Left renal cortex interstitium (tissue), 4 donors: ENCODE results near the gene AFF4. TPM values are rescaled to one million over a fixed set of nuclear protein-coding genes. Genes with fewer than 3 reads are reported as not detected.
"Not testable (repeated sequence)": the region's sequence is repeated elsewhere in the genome, so short reads cannot be mapped to it uniquely, and the experiment has no call there.

Experiments
- DNase-seq, 4 donors: peaks; one replicate each; pipeline ENCODE4 v3.0.0-alpha.2; 2013; ENCODE audit warnings: low read depth in 4 of 4, low spot score in 2 of 4, missing footprints in 1 of 4
- polyA plus RNA-seq, 4 donors: library from polyadenylated mRNA; unstranded; fragments of 120-200 nt; gene quantifications; one replicate each; pipeline ENCODE4 v1.2.1, GENCODE V29; 2013; ENCODE audit not compliant: insufficient read length in 4 of 4

Gene AFF4
- 10 to 100 TPM; 51.4 to 72.8 (median 59.6) TPM for polyA plus RNA-seq

- peak; percentile 80 to 92 (median 90) for DNase-seq
These were observed at the start of gene AFF4 for GRCh38 chr5:132963171-132964104. TSS of gene AFF4 (minus strand) at chr5:132963634. CDS start at chr5:132937189, 26,445 bp downstream.

- not testable (repeated sequence) for DNase-seq
These were observed 45.0 kb upstream of the AFF4 start for GRCh38 chr5:133008455-133008854.

GRCh38 chr5:133006653-133007052, 43.2 kb upstream of the AFF4 start:
- no peak for DNase-seq

- DNase-seq = no peak
These were observed 35.8 kb upstream of the AFF4 start for GRCh38 chr5:132999246-132999645.

GRCh38 chr5:132998556-132998955, 35.1 kb upstream of the AFF4 start:
- no peak for DNase-seq

GRCh38 chr5:132996307-132996706, 32.9 kb upstream of the AFF4 start:
- no peak for DNase-seq

- no peak for DNase-seq
These were observed 24.3 kb upstream of the AFF4 start for GRCh38 chr5:132987531-132988408.

- not testable (repeated sequence) for DNase-seq
These were observed 19.5 kb upstream of the AFF4 start for GRCh38 chr5:132982971-132983370.

GRCh38 chr5:132981288-132981687, 17.9 kb upstream of the AFF4 start:
- DNase-seq = no peak

- DNase-seq = no peak
These were observed 16.5 kb upstream of the AFF4 start for GRCh38 chr5:132979976-132980375.

- DNase-seq = no peak
These were observed 16.0 kb upstream of the AFF4 start for GRCh38 chr5:132979367-132979940.

- DNase-seq = no peak
These were observed 13.4 kb upstream of the AFF4 start for GRCh38 chr5:132976852-132977251.

GRCh38 chr5:132972436-132972828, 9.0 kb upstream of the AFF4 start:
- DNase-seq = not testable (repeated sequence)

- no peak for DNase-seq
These were observed 8.3 kb upstream of the AFF4 start for GRCh38 chr5:132971483-132972435.

- no peak for DNase-seq
These were observed 1.7 kb upstream of the AFF4 start for GRCh38 chr5:132965120-132965519.

GRCh38 chr5:132962429-132963021, 909 bp downstream of the AFF4 start:
- peak; percentile 70 to 92 (median 74) for DNase-seq

- DNase-seq = peak in 3 of 4 donors; percentile 31 to 32 (median 32)
These were observed 1.5 kb downstream of the AFF4 start for GRCh38 chr5:132961887-132962286.

- peak in 1 of 4 donors; percentile 11 for DNase-seq
These were observed 2.2 kb downstream of the AFF4 start for GRCh38 chr5:132961123-132961815.
